H1 (cell line): ENCODE measurements around the gene IQCM. TPM values are rescaled to one million over a fixed set of nuclear protein-coding genes. Genes with fewer than 3 reads are reported as not detected.

ENCODE experiments used
- CTCF ChIA-PET: fragments of 300-600 bp; sonication (Branson Sonifier 250); formaldehyde crosslinking; loops from one replicate; lab custom pipeline; 2021; ENCODE audit not compliant: partially characterized antibody; lab: Charles Lee
- POLR2A ChIA-PET: fragments of 300-600 bp; sonication (Branson Sonifier 250); formaldehyde crosslinking; loops from one replicate; lab custom pipeline; 2021; ENCODE audit warnings: inconsistent platforms; ENCODE audit not compliant: partially characterized antibody; lab: Charles Lee
- DNase-seq, 2 experiments: peaks; one replicate each; pipeline versions ENCODE4 v3.0.0 to v3.0.0-alpha.2; 2010 to 2022; ENCODE audit warnings: low spot score in 2 of 2, low read depth in 1 of 2, mixed read lengths in 1 of 2
- FAIRE-seq: peaks from 2 replicates; lab custom pipeline; 2011; peaks lifted over from hg19 to GRCh38; lab: Jason Lieb, UNC
- H2AFZ ChIP-seq: 2 replicates; pipeline ENCODE4 v1.8.1; 2012; ENCODE audit warnings: low read length, inconsistent platforms
- H2AK5ac ChIP-seq: 2 replicates; pipeline ENCODE4 v1.6.1; 2013; ENCODE audit warnings: low read depth, low read length
- H2BK120ac ChIP-seq: replicated peaks from 2 replicates; pipeline ENCODE3; 2013; ENCODE audit warnings: low read depth, low read length, inconsistent platforms
- H2BK12ac ChIP-seq: 2 replicates; pipeline ENCODE4 v1.6.1; 2013; ENCODE audit warnings: low read depth, low read length
- H2BK15ac ChIP-seq: 2 replicates; pipeline ENCODE4 v1.6.1; 2013; ENCODE audit warnings: low read length
- H2BK20ac ChIP-seq: 2 replicates; pipeline ENCODE4 v1.6.1; 2013; ENCODE audit warnings: low read length
- H2BK5ac ChIP-seq: 2 replicates; pipeline ENCODE4 v1.6.1; 2013; ENCODE audit warnings: low read depth, low read length
- H3K14ac ChIP-seq: 2 replicates; pipeline ENCODE4 v1.6.1; 2013; ENCODE audit warnings: inconsistent platforms; ENCODE audit not compliant: insufficient read length
- H3K18ac ChIP-seq: 2 replicates; pipeline ENCODE4 v1.6.1; 2013; ENCODE audit warnings: low read length; ENCODE audit errors: extremely low read depth
- H3K23ac ChIP-seq: 2 replicates; pipeline ENCODE4 v1.6.1; 2013; ENCODE audit warnings: inconsistent platforms; ENCODE audit not compliant: insufficient read length
- H3K23me2 ChIP-seq: 2 replicates; pipeline ENCODE4 v1.6.1; 2013; ENCODE audit warnings: low read depth, low read length
- H3K27ac ChIP-seq: 2 replicates; pipeline ENCODE4 v1.6.1; 2011; ENCODE audit warnings: low read depth, low read length, inconsistent platforms
- H3K27me3 ChIP-seq, 4 experiments: replicated peaks in 1 of 4; 1 replicate in 1 of 4; 2 replicates in 3 of 4; pipeline versions ENCODE4 v1.6.1 to v1.8.1; 2011 to 2013; ENCODE audit warnings: low read length in 3 of 4, mild to moderate bottlenecking in 3 of 4, inconsistent platforms in 2 of 4, mixed read lengths in 2 of 4, moderate library complexity in 1 of 4; ENCODE audit not compliant: control insufficient read depth in 3 of 4, insufficient read depth in 3 of 4; ENCODE audit errors: extremely low read depth in 1 of 4
- H3K36me3 ChIP-seq, 4 experiments: 2 replicates each; pipeline versions ENCODE4 v1.6.1 to v1.8.1; 2011 to 2013; ENCODE audit warnings: mild to moderate bottlenecking in 4 of 4, low read length in 3 of 4, moderate library complexity in 2 of 4, control low read depth in 1 of 4, inconsistent platforms in 1 of 4; ENCODE audit not compliant: insufficient read depth in 4 of 4, control insufficient read depth in 2 of 4
- H3K4ac ChIP-seq: replicated peaks from 2 replicates; pipeline ENCODE3; 2013; ENCODE audit warnings: low read length, low read depth, mixed read lengths, inconsistent platforms; ENCODE audit not compliant: insufficient read length
- H3K4me1 ChIP-seq, 4 experiments: replicated peaks in 1 of 4; 1 replicate in 1 of 4; 2 replicates in 3 of 4; pipeline versions ENCODE4 v1.6.1 to v1.8.1; 2011 to 2013; ENCODE audit warnings: low read length in 3 of 4, inconsistent platforms in 2 of 4, mixed read lengths in 1 of 4; ENCODE audit not compliant: insufficient read depth in 4 of 4, control insufficient read depth in 3 of 4
- H3K4me2 ChIP-seq, 2 experiments: 2 replicates each; pipeline versions ENCODE4 v1.6.1 to v1.8.1; 2011 to 2013; ENCODE audit warnings: low read depth in 2 of 2, low read length in 2 of 2, control low read depth in 1 of 2, inconsistent platforms in 1 of 2, mild to moderate bottlenecking in 1 of 2; ENCODE audit not compliant: insufficient read depth in 1 of 2
- H3K4me3 ChIP-seq, 4 experiments: fragments of 200-600, 300-600 bp in 1 of 4; sonication (generic), shearing (Covaris generic), sonication (Bioruptor Twin) in 1 of 4; 2 replicates each; pipeline versions ENCODE4 v1.5.1 to v1.8.1; 2011 to 2016; ENCODE audit warnings: low read length in 4 of 4, low read depth in 3 of 4, control low read depth in 2 of 4, inconsistent platforms in 2 of 4, mild to moderate bottlenecking in 2 of 4, mixed read lengths in 1 of 4, moderate library complexity in 1 of 4; ENCODE audit not compliant: insufficient read depth in 2 of 4; ENCODE audit errors: extremely low read depth in 1 of 4
- H3K56ac ChIP-seq: replicated peaks from 2 replicates; pipeline ENCODE3; 2013; ENCODE audit warnings: low read depth, mild to moderate bottlenecking, mixed read lengths, low read length, inconsistent platforms; ENCODE audit not compliant: insufficient read length
- H3K79me1 ChIP-seq: 2 replicates; pipeline ENCODE4 v1.6.1; 2013; ENCODE audit warnings: low read depth, low read length, control low read depth
- H3K79me2 ChIP-seq, 2 experiments: 2 replicates each; pipeline versions ENCODE4 v1.6.1 to v1.8.1; 2012 to 2013; ENCODE audit warnings: low read length in 2 of 2, mild to moderate bottlenecking in 2 of 2, inconsistent platforms in 1 of 2; ENCODE audit not compliant: insufficient read depth in 2 of 2, control insufficient read depth in 1 of 2
- H3K9ac ChIP-seq, 4 experiments: replicated peaks in 1 of 4; 1 replicate in 1 of 4; 2 replicates in 3 of 4; pipeline versions ENCODE4 v1.6.1 to v1.8.1; 2011 to 2013; ENCODE audit warnings: low read depth in 3 of 4, low read length in 3 of 4, control low read depth in 2 of 4, mild to moderate bottlenecking in 2 of 4, moderate library complexity in 2 of 4, inconsistent platforms in 1 of 4; ENCODE audit errors: extremely low read depth in 1 of 4
- H3K9me3 ChIP-seq, 2 experiments: 2 replicates each; pipeline versions ENCODE4 v1.6.1 to v1.8.1; 2012 to 2013; ENCODE audit warnings: mild to moderate bottlenecking in 2 of 2, moderate library complexity in 2 of 2, control low read depth in 1 of 2, inconsistent platforms in 1 of 2, low read depth in 1 of 2, low read length in 1 of 2, mixed read lengths in 1 of 2; ENCODE audit not compliant: insufficient read depth in 2 of 2
- H4K20me1 ChIP-seq, 2 experiments: replicated peaks in 1 of 2; 2 replicates each; pipeline versions ENCODE3 to v1.8.1; 2011 to 2013; ENCODE audit warnings: inconsistent platforms in 2 of 2, low read length in 2 of 2, mild to moderate bottlenecking in 1 of 2; ENCODE audit not compliant: insufficient read depth in 2 of 2, control insufficient read depth in 1 of 2
- H4K5ac ChIP-seq: 2 replicates; pipeline ENCODE4 v1.6.1; 2013; ENCODE audit warnings: low read length, low read depth, mixed read lengths, inconsistent platforms; ENCODE audit not compliant: insufficient read length
- H4K8ac ChIP-seq: 2 replicates; pipeline ENCODE4 v1.8.0; 2013; ENCODE audit warnings: mild to moderate bottlenecking, moderate library complexity, low read length, inconsistent platforms; ENCODE audit not compliant: insufficient read depth; ENCODE audit errors: extremely low read depth
- H4K91ac ChIP-seq: replicated peaks from 2 replicates; pipeline ENCODE3; 2013; ENCODE audit warnings: low read length, mixed read lengths, inconsistent platforms; ENCODE audit not compliant: insufficient read length
- ATF3 ChIP-seq: IDR thresholded peaks from 2 replicates; pipeline ENCODE4 v1.6.1; 2011; ENCODE audit warnings: low read depth, mild to moderate bottlenecking, low read length; ENCODE audit not compliant: insufficient read depth
- CHD1 ChIP-seq: IDR thresholded peaks from 2 replicates; pipeline ENCODE4 v1.6.1; 2012; ENCODE audit warnings: low read depth, low read length, improper control_type of control experiment
- HDAC6 ChIP-seq: IDR thresholded peaks from one replicate; pipeline ENCODE4 v1.7.1; 2012; ENCODE audit warnings: low read depth, mild to moderate bottlenecking, inconsistent platforms, low read length, moderate library complexity
- KDM1A ChIP-seq: fragments of 200-600, 300-600 bp; sonication (generic); IDR thresholded peaks from 2 replicates; pipeline ENCODE4 v1.7.1; 2016; ENCODE audit warnings: mild to moderate bottlenecking, low read length, borderline replicate concordance
- KDM4A ChIP-seq: IDR thresholded peaks from one replicate; pipeline ENCODE4 v1.7.1; 2012; ENCODE audit warnings: low read depth, mild to moderate bottlenecking, moderate library complexity, low read length, inconsistent platforms; ENCODE audit not compliant: severe bottlenecking
- RAD21 ChIP-seq, 2 experiments: IDR thresholded peaks in 1 of 2; conservative IDR thresholded peaks in 1 of 2; 2 replicates each; pipeline ENCODE4 v1.6.1; 2011; ENCODE audit warnings: low read depth in 2 of 2, low read length in 2 of 2, improper control_type of control experiment in 1 of 2, inconsistent platforms in 1 of 2, mild to moderate bottlenecking in 1 of 2, moderate library complexity in 1 of 2
- SRF ChIP-seq: IDR thresholded peaks from 2 replicates; pipeline ENCODE4 v1.6.1; 2011; ENCODE audit warnings: mild to moderate bottlenecking, low read depth, low read length, moderate library complexity
- TCF12 ChIP-seq: IDR thresholded peaks from 2 replicates; pipeline ENCODE4 v1.6.1; 2011; ENCODE audit warnings: low read depth, mild to moderate bottlenecking, low read length
- TEAD4 ChIP-seq: IDR thresholded peaks from 2 replicates; pipeline ENCODE4 v1.6.1; 2012; ENCODE audit warnings: low read depth, low read length, inconsistent platforms, mixed read lengths
- WGBS, 2 experiments: shearing (Covaris generic) in 1 of 2; methylation state at CpG; one replicate each; pipeline versions ENCODE4 v1.1.6 to v1.1.7; 2013 to 2015; ENCODE audit warnings: low lambda C conversion rate in 2 of 2, mixed read lengths in 2 of 2, inconsistent platforms in 1 of 2, low coverage in 1 of 2, missing lambda C conversion rate in 1 of 2; ENCODE audit not compliant: insufficient replicate concordance in 2 of 2, insufficient coverage in 1 of 2, insufficient read length in 1 of 2; ENCODE audit errors: extremely low coverage in 1 of 2, missing lambda C conversion rate in 1 of 2; 5-methylcytosine and 5-hydroxymethylcytosine counted together
- polyA plus RNA-seq, 7 experiments: library from polyadenylated mRNA; depleted of rRNA in 3 of 7; stranded (reverse) in 5 of 7; unstranded in 2 of 7; fragments of >200 nt in 5 of 7; fragments of 200-250 nt in 2 of 7; gene quantifications; 1 replicate in 5 of 7; 2 replicates in 1 of 7; 4 replicates in 1 of 7; pipeline versions ENCODE4 v1.2.1 to v1.2.3, GENCODE V29; 2011 to 2013; ENCODE audit warnings: missing spikeins in 2 of 7, mixed read lengths in 2 of 7
- total RNA-seq: library from RNA; stranded (reverse); fragmentation: NEBNext Ultra II Directional; extraction: Animal tissue kit (Norgen Biotek cat#: 25700); gene quantifications from 2 replicates; pipeline ENCODE4 v1.2.1, GENCODE V29; 2021

Gene IQCM
- total and polyA plus RNA-seq, 2 of the 8 experiments (the other 6 are each of a cell fraction or from before 2014, with no cell fraction given), result not detected

GRCh38 chr4:149727663-149728062, 88.0 kb downstream of the IQCM start:
- FAIRE-seq (no peak), DNase-seq (no peak)
- Histone ChIP-seq H4K20me1 (no peaks in the 10 kb centered on the region), H2AK5ac (no peak overlapping the region), H3K9me3 (no peaks in the 10 kb centered on the region), H3K23me2 (no peaks in the 10 kb centered on the region), H3K56ac (no peak overlapping the region), H3K4me3 (no peak overlapping the region), H3K18ac (no peak overlapping the region), H2BK12ac (no peak overlapping the region), H3K14ac (no peak overlapping the region), H2AFZ (peak overlapping the region; percentile 21; the same call in 1 of the 2 replicates), H4K91ac (no peak overlapping the region), H3K23ac (no peak overlapping the region), H2BK20ac (no peak overlapping the region), H2BK15ac (no peak overlapping the region), H3K27me3 (no peaks in the 10 kb centered on the region), H2BK120ac (no peak overlapping the region), H3K36me3 (no peaks in the 10 kb centered on the region; a peak in 1 of 8 replicates), H2BK5ac (no peak overlapping the region), H3K79me1 (no peaks in the 10 kb centered on the region), H3K4me2 (no peak overlapping the region), H3K9ac (no peak overlapping the region), H3K4ac (no peak overlapping the region), H4K8ac (no peak overlapping the region), H3K27ac (no peak overlapping the region), H3K4me1 (no peaks in the 10 kb centered on the region), H4K5ac (no peak overlapping the region), H3K79me2 (no peaks in the 10 kb centered on the region)
- ChIA-PET POLR2A (no interaction called here), CTCF (no interaction called here)
- 88% methylated on average over 1 of the region's 1 CpG; no CpG with 5 or more reads in 1 of the 2 experiments for whole genome bisulfite sequencing, 2 experiments
- TF ChIP-seq CHD1 (no peak), ATF3 (no peak), KDM1A (no peak), TCF12 (no peak), KDM4A (no peak), RAD21 (IDR thresholded peaks at IDR 0.05 in 1 of 2, conservative IDR thresholded peaks at IDR 0.05 in 1 of 2; ENCODE audit: low read depth in 2 of 2, low read length in 2 of 2) (no peak), TEAD4 (no peak), HDAC6 (no peak), SRF (no peak)
